ENCODE results near the gene ZEB2. TPM values are rescaled to one million over a fixed set of nuclear protein-coding genes. Genes with fewer than 3 reads are reported as not detected.

ZEB2 gene
- total RNA-seq, 2 donors from 2014 or later, result 4.1 to 6.1 TPM

DNA sequence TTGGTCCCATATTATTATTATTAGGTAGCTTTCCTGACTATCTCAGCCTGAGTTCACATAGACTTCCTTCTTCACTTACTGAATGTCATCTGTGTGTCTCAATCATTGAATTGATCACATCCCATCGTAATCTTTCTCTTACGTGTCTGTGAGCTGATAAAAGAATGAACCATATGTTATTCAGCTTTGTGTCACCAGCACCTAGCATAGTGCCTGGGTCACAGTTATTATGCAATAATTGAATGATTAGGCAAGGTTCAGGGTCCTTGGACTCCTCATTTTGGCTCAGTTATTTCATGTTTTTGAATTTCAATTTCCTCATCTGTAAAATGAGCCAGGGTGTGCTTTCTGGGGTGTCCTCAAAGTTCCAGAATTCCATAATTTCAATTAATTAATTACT lies 107.2 kb downstream of the ZEB2 start:
- DNase-seq (ENCODE audit: low spot score in 2 of 2) (no peak), ATAC-seq (no peak)
- Mint-ChIP-seq H3K36me3 (peaks cover 0 to 5% of the 10 kb centered on the region in 2 donors), H3K27ac (no peak overlapping the region), H3K9me3 (peaks cover 3 to 7% of the 10 kb centered on the region in 2 donors)

DNA sequence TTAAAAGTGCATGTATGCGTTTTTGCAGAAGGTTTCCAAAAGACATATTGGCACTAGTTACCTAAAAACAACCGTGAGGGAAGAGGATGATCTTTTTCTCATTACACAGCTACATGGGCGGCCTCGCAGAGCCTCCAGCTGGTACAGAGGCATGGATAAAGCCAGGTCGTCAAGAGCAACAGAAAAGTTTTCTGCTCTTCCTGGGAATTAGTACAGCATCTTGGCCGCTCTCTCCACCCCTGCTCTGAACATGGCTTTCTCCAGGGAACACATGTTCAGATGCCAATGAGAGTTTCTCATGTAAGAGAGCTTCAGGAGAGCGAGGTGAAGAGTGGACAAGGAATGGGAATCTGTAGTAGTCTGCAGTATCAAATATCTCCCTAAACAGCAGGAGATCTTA lies 108.4 kb downstream of the ZEB2 start:
- H3K27ac Mint-ChIP-seq, result no peak overlapping the region
- no peaks in the 10 kb centered on the region for H3K36me3 Mint-ChIP-seq
- no peak for DNase-seq (ENCODE audit: low spot score in 2 of 2)
- ATAC-seq, result no peak
- H3K9me3 Mint-ChIP-seq, result peaks cover 3 to 6% of the 10 kb centered on the region in 2 donors

DNA sequence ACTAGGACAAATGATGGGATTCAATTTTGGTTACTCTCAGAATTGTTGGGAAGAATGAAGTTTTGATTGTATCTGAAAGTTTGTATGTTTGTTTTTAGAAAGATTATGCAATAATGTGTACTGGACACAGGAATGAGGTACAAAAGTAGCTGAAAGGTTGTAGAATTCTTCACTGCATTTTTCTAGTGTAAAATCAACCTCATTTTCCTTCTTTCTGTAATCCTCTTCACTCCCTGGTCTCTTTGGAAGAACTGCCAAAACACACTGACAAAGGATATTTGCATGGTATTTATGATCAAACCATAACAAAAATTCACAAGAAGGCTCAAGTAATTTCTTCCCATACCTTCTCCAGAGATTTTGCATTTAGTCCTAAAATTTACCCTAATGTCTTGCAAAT lies 110.7 kb downstream of the ZEB2 start:
- ATAC-seq, result no peak
- no peak for DNase-seq (ENCODE audit: low spot score in 2 of 2)
- Mint-ChIP-seq H3K36me3 (no peaks in the 10 kb centered on the region), H3K9me3 (peaks cover 0 to 5% of the 10 kb centered on the region in 2 donors), H3K27ac (no peak overlapping the region)

DNA sequence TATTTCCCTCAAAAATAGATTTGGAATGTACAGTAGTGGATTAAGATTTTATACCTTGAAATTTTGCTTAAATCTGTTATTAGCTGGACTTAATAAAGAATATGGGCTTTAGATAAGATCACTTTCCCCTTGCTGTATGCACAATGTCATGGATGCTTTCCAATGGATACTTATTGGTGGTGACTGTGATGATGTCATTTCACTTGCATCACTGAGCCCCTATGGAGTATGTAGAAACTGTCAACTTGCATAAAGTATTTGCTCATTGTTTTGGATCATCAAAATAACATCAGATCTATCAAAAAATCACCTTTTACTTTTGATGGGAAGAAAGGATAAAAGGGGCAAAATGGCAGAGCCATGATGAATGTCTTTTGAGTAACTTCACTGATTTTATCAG lies 112.7 kb downstream of the ZEB2 start:
- H3K36me3 Mint-ChIP-seq, result no peaks in the 10 kb centered on the region

DNA sequence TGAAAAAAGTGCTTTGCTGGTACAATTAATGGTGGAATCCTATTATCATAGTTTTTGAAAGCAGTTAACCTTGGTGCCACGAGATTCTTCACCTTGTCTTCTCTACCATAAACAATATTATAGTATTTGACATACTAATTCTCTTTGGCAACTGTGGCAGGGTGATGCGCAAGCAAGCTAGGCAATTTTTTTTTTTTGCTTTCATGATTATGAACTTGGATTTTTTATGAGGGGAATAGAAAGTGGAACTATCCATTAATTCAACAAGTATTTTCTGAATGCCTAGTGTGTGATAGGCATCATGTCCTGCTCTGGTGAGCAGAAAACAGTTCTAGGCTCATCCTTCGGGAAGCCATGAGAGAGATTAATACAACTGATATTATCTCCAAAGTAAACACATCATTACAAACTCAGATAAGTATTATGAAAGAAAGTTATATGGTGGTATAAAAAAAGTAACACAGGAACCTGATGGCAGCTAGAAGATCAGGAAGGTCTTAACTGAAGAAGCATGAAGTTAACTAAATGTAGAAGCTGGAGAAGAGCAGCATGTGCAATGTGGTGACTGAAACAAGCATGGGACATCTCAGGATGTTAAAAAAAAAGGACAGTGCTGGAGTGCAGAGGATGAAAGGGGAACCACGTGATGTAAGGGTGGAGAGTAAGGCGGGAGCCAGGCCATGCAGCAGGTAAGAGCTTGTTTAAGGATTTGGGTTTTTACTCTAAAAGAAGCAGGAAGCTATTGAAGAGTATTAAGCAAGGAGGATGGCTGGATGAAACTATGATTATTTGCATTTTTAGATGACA lies 113.7 kb downstream of the ZEB2 start:
- DNase-seq (ENCODE audit: low spot score in 2 of 2), result no peak
- Mint-ChIP-seq H3K27ac (no peak overlapping the region), H3K9me3 (peaks cover 0 to 5% of the 10 kb centered on the region in 2 donors), H3K36me3 (no peaks in the 10 kb centered on the region)
- ATAC-seq, result no peak

More for the DNA sequence above, 112.7 kb downstream of the ZEB2 start:
- H3K27ac Mint-ChIP-seq, result no peak overlapping the region
- peaks cover 0 to 5% of the 10 kb centered on the region in 2 donors for H3K9me3 Mint-ChIP-seq
- no peak for ATAC-seq
- no peak for DNase-seq (ENCODE audit: low spot score in 2 of 2)

DNA sequence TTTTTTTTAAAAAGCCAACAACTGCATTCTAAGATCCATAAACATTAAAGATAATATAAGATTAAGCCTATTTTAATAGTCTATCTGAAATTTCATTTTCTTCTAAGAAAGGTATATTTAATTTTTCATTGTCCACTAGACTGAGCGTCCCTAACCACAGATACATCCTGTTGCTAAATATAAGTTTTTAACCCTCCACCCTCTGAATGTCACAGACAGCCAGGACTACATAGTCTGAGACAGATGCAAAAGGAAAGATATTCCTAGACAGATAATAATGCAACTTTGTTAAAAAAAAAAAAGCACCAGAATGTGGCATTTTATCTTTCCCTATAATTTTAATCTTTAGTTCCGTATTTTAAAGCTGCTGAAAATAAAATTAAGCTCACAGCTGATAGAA lies 114.6 kb downstream of the ZEB2 start:
- ATAC-seq (no peak), DNase-seq (ENCODE audit: low spot score in 2 of 2) (no peak)
- no peaks in the 10 kb centered on the region for H3K36me3 Mint-ChIP-seq
- H3K9me3 Mint-ChIP-seq, result peaks cover 0 to 5% of the 10 kb centered on the region in 2 donors
- H3K27ac Mint-ChIP-seq, result no peak overlapping the region

DNA sequence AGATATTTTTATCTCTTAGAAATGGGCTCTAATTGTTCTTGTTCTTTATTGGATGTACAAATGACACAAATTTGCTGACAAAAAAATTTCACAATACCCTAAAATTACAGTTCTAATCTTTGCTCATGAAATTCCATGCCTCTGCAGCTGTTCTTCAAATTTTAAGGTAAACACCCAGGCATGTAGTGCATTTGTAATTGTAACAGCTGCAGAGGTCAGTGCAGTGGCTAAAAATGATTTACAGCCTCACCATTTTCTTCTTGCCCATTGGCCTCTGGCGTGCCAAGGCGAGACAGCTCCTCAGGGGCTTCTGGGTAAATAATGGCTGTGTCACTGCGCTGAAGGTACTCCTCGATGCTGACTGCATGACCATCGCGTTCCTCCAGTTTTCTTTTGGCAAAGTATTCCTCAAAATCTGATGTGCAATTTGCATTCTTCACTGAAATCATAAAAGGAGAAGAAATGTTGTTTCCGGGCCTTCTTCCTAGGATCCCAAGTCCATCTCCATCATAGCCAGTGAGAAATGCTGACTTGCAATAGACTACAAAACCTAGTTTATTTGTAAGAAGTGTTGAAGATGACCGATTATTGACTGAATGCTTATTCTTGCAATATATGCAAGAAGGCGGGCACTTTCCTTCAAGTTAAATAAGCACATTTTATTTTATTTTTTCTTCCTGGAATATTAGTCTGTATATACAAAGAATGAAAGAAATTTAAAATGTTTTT lies 115.2 kb downstream of the ZEB2 start:
- ATAC-seq, result no peak
- no peak overlapping the region for H3K27ac Mint-ChIP-seq
- peaks cover 0 to 5% of the 10 kb centered on the region in 2 donors for H3K9me3 Mint-ChIP-seq
- H3K36me3 Mint-ChIP-seq, result no peaks in the 10 kb centered on the region
- DNase-seq (ENCODE audit: low spot score in 2 of 2), result no peak

DNA sequence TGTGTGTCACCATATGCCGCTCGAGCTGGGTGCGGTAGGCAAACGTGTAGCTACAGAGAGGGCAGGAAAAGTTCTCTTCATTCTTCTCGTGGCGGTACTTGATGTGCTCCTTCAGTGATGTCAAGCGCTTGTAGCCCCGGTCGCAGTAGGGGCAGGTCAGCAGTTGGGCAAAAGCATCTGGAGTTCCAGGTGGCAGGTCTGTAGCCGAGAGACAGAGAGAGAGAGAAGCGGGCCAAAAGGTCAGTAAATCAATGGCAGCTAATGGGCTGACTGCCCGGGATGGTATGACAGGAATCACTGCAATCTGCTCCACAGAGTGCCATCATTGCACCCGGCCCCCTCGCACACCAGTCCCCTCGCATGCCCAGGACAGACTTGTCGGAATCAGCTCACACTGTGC lies 116.0 kb downstream of the ZEB2 start:
- peaks cover 0 to 5% of the 10 kb centered on the region in 2 donors for H3K9me3 Mint-ChIP-seq
- no peaks in the 10 kb centered on the region for H3K36me3 Mint-ChIP-seq
- DNase-seq (ENCODE audit: low spot score in 2 of 2), result no peak
- no peak overlapping the region for H3K27ac Mint-ChIP-seq
- no peak for ATAC-seq

DNA sequence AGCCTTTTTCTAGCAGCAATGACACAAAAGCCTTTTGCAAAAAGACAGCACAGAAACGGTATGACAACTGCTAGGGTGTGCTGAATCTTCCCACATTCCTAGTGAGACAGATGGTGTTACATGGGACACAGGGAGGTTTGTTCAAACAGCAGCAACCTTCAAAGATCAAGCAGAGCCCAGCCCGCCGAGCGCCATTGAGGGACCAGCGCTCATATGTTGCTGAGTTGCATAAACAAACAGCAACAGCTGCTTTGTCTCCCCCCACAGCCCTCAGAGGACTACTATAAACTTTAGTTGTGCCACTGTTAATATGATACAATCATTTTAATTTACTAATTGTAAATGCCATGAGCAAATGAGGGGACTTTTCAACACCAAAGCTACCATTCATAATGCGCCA lies 117.7 kb downstream of the ZEB2 start:
- no peak for ATAC-seq

DNA sequence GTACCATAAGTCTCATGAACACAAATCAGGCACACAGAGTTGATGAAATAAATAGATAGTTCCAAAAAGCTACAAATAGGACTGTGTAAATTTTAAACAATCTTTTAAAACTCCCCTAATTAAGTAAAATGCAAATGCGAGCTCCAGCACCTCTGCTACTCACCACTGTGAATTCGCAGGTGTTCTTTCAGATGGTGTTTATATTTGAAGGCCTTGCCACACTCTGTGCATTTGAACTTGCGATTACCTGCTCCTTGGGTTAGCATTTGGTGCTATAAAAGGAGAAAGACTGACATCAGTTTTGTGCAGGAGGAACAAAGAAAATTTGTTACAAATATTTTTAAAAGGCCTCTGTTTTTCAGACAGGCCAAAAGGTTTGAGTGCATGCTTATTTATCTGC lies 118.9 kb downstream of the ZEB2 start:
- no peaks in the 10 kb centered on the region for H3K36me3 Mint-ChIP-seq
- DNase-seq (ENCODE audit: low spot score in 2 of 2), result no peak
- no peak overlapping the region for H3K27ac Mint-ChIP-seq
- ATAC-seq, result no peak
- H3K9me3 Mint-ChIP-seq, result no peaks in the 10 kb centered on the region

More for the DNA sequence above, 117.7 kb downstream of the ZEB2 start:
- peaks cover 0 to 5% of the 10 kb centered on the region in 2 donors for H3K9me3 Mint-ChIP-seq
- H3K36me3 Mint-ChIP-seq, result no peaks in the 10 kb centered on the region
- no peak overlapping the region for H3K27ac Mint-ChIP-seq
- DNase-seq (ENCODE audit: low spot score in 2 of 2), result no peak

DNA sequence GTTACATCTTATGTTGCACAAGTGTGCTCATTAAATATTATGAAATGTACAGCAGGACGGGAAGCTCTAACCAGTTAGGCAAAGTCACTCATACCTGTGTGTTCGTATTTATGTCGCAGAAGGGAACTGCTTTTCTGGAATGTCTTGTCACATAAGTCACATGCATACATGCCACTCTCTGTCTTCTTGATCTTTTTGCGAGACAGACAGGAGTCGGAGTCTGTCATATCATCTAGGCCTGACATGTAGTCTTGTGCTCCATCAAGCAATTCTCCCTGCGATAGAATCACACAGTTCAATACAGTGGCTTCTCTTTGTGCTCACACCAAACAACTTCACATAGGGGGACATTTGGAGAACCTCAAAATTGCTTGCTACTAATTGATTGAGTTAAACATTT lies 123.6 kb downstream of the ZEB2 start:
- H3K36me3 Mint-ChIP-seq, result no peaks in the 10 kb centered on the region
- no peak for DNase-seq (ENCODE audit: low spot score in 2 of 2)
- no peaks in the 10 kb centered on the region for H3K9me3 Mint-ChIP-seq

DNA sequence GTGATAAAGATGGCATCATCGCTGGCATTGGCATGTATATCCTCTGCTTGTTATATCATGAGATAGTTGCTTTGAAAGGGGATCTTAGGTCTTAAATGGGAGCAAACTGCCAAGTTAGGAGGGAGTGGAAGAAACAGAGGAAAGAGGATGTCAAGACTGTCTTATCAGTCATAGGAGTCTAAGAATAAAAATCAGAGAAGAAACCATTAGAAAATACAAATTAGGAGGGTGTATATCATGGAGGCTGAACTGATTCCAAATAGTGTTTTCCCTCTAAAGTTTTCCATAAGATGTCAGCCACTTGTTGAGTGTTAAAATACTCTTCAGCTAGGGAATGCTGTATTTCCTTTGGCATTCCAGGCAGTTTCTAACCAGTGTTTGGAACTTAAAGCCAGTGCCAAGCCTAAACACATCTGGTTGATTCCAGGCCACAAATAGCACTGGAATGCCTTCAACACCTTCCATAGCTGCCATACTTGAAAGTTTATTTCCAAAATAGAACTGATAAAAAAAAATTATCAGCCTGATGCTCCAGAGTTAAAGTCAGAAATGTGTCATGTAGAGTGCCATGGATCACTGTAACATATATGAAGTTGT lies 129.4 kb downstream of the ZEB2 start:
- H3K9me3 Mint-ChIP-seq, result no peaks in the 10 kb centered on the region
- H3K36me3 Mint-ChIP-seq, result no peaks in the 10 kb centered on the region
- ATAC-seq (no peak), DNase-seq (ENCODE audit: low spot score in 2 of 2) (no peak)
- no peak overlapping the region for H3K27ac Mint-ChIP-seq

More for the DNA sequence above, 123.6 kb downstream of the ZEB2 start:
- no peak overlapping the region for H3K27ac Mint-ChIP-seq
- ATAC-seq, result no peak

DNA sequence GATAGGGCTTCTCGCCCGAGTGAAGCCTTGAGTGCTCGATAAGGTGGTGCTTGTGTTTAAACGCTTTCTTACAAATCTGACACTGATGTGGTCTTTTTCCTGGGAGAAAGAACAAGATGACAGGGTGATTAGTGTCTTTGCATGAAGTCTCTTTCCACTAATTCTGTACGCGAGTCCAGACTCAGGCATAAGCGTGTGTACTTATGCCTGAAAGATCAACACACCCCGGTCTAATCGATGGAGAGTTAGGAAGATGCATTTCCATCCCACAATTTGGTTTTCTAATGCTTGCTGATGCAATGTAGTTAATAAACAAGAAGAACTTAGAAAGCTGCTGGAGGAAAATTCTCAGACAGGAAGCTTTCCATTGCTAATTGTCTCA lies 130.0 kb downstream of the ZEB2 start:
- DNase-seq (ENCODE audit: low spot score in 2 of 2) (no peak), ATAC-seq (no peak)
- H3K9me3 Mint-ChIP-seq, result no peaks in the 10 kb centered on the region
- no peak overlapping the region for H3K27ac Mint-ChIP-seq
- no peaks in the 10 kb centered on the region for H3K36me3 Mint-ChIP-seq

DNA sequence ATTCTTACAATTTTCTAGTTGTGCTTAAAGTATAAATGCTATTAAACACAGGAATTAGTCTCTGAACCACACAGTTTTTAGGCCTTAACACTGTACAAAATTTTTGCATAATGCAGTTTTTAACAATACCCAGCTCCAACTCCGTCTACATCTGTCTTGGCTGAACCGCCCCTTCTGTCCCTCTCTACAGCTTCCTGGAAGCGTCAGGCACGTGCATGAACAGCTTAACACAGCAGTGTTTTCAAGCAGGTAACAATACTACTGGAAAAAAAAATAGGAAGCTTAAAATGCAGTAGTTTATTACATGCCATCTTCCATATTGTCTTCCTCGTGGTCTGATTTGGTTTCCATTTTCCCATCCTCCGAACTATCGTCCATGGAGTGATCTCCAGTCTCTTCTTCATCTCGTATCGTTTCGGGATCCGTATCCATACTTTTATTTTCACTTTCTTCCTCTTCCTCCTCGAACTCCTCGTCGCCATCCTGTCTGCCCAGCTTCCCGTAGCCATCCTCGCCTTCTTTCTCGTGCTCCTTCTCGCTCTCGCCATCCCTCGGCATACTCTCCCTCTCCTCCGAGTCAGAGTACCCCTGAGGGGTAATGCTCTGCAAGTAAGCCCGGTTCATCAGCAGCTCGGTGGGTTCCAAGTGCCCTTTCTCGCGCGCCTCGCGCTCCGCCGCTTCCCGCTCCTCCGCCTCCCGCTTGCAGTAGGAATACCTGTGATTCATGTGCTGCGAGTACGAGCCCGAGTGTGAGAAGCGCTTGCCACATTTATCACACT lies 130.6 kb downstream of the ZEB2 start:
- H3K27ac Mint-ChIP-seq, result no peak overlapping the region
- DNase-seq (ENCODE audit: low spot score in 2 of 2) (no peak), ATAC-seq (no peak)
- no peaks in the 10 kb centered on the region for H3K9me3 Mint-ChIP-seq
- no peaks in the 10 kb centered on the region for H3K36me3 Mint-ChIP-seq

DNA sequence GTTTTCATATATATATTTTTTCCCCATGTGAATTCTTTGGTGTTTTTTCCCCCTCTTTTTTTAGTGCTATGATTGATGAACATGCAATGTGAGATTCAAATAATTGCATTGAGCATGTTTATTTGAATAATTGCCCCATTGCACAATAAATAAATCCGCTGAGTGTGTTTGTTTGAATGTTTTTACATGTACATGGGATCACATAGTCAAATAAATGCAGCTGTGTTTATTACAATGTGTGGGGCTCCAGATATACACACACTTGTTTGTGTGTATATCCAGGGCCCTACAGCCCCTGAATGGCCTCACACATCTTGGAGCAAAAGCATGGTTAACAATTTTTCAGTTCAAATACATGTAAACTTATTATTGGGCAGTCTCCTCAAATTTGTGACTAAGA lies 134.5 kb downstream of the ZEB2 start:
- no peak for DNase-seq (ENCODE audit: low spot score in 2 of 2)
- Mint-ChIP-seq H3K27ac (no peak overlapping the region), H3K36me3 (no peaks in the 10 kb centered on the region), H3K9me3 (no peaks in the 10 kb centered on the region)
- ATAC-seq, result no peak

DNA sequence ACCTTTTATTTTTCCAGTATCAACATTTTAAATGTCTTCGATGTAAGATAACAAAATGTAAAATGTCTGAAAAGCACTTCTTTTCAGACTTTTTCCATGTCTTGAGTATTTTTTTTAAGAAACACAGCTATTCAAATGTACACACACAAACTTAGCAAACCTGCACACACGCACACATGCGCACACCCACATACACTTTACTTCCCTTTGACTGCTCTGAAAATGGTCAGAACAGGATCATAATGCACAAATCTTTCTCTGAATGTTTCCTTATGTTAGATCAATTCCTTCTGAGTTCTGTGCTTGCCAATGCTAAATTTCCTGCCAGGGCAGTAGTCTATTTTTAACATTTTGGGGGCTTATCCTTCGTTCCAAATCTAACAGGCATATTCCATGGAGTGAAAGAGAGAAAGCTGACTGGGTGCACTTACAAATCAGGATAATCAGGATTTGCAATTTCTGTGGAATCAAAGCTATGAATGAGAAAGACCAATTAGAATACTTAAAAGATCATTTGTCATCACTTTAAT lies 136.3 kb downstream of the ZEB2 start:
- no peak for DNase-seq (ENCODE audit: low spot score in 2 of 2)
- no peak overlapping the region for H3K27ac Mint-ChIP-seq
- H3K36me3 Mint-ChIP-seq, result no peaks in the 10 kb centered on the region
- ATAC-seq, result no peak
- no peaks in the 10 kb centered on the region for H3K9me3 Mint-ChIP-seq

Measured in activated naive CD4-positive, alpha-beta T cell treated with anti-CD3 and anti-CD28 coated beads, Interleukin-2, amount 50 U/mL, for 72 hours (primary cell).